SU-DHL-6 (cell line): ENCODE results near the gene SMCHD1.

Source experiments
- H2AFZ ChIP-seq: fragments of 200-600 bp; sonication (generic); 2 replicates; pipeline ENCODE4 v1.6.1; 2014; ENCODE audit warnings: low read depth, mild to moderate bottlenecking, moderate library complexity, mixed read lengths, antibody characterized with exemption, low read length; ENCODE audit not compliant: severe bottlenecking
- H3F3A ChIP-seq: fragments of 200-600 bp; shearing (Covaris generic); 2 replicates; pipeline ENCODE4 v1.6.0; 2016; ENCODE audit warnings: antibody characterized with exemption, mild to moderate bottlenecking; ENCODE audit not compliant: insufficient read depth
- H3K27ac ChIP-seq: fragments of 200-600 bp; sonication (generic); 2 replicates; pipeline ENCODE4 v1.5.1; 2016; ENCODE audit warnings: low read depth, mild to moderate bottlenecking, low read length, moderate library complexity, mixed read lengths
- H3K27me3 ChIP-seq: fragments of 200-600 bp; sonication (generic), shearing (Covaris generic); 2 replicates; pipeline ENCODE4 v1.6.0; 2014; ENCODE audit warnings: mild to moderate bottlenecking, low read length
- H3K36me3 ChIP-seq: fragments of 200-600 bp; sonication (generic); 2 replicates; pipeline ENCODE4 v1.6.1; 2014; ENCODE audit warnings: mild to moderate bottlenecking, low read length, mixed read lengths
- H3K4me2 ChIP-seq: fragments of 300-600, 200-600 bp; shearing (Covaris generic), sonication (generic); 2 replicates; pipeline ENCODE4 v1.6.0; 2014; ENCODE audit warnings: low read length, low read depth, mild to moderate bottlenecking; ENCODE audit not compliant: poor library complexity, severe bottlenecking
- H3K4me3 ChIP-seq: fragments of 200-600 bp; sonication (generic); 2 replicates; pipeline ENCODE4 v1.5.1; 2014; ENCODE audit warnings: antibody characterized with exemption, low read length, mild to moderate bottlenecking, mixed read lengths; ENCODE audit not compliant: insufficient read depth, poor library complexity, severe bottlenecking
- H3K79me2 ChIP-seq: fragments of 200-600 bp; sonication (generic); 2 replicates; pipeline ENCODE4 v1.6.1; 2014; ENCODE audit warnings: mild to moderate bottlenecking, low read length, moderate library complexity; ENCODE audit not compliant: insufficient read depth
- H3K9ac ChIP-seq: fragments of 200-600 bp; sonication (generic); 2 replicates; pipeline ENCODE4 v1.7.0; 2014; ENCODE audit warnings: mild to moderate bottlenecking, low read length
- H3K9me2 ChIP-seq: fragments of 200-600 bp; sonication (generic); replicated peaks from 2 replicates; pipeline ENCODE4 v1.6.1; 2014; ENCODE audit warnings: low read length; ENCODE audit not compliant: insufficient read depth
- H3K9me3 ChIP-seq: fragments of 200-600 bp; sonication (generic); 2 replicates; pipeline ENCODE4 v1.6.1; 2014; ENCODE audit warnings: low read length, mixed read lengths; ENCODE audit not compliant: insufficient read depth
- H4K20me1 ChIP-seq: fragments of 200-600 bp; sonication (generic); 2 replicates; pipeline ENCODE4 v1.6.1; 2014; ENCODE audit warnings: low read depth, mild to moderate bottlenecking, antibody characterized with exemption, low read length, moderate library complexity, mixed read lengths
- EZH2phosphoT487 ChIP-seq: fragments of 200-600 bp; sonication (generic), shearing (Covaris generic); conservative IDR thresholded peaks from 2 replicates; pipeline ENCODE4 v1.6.1; 2018; ENCODE audit warnings: mild to moderate bottlenecking, antibody characterized with exemption, low read length, moderate library complexity, mixed read lengths
- TF ChIP-seq, protein P1 (sequence below): fragments of 200-600 bp; sonication (generic); IDR thresholded peaks from one replicate; pipeline ENCODE4 v1.5.1; 2017; ENCODE audit warnings: antibody characterized with exemption, mild to moderate bottlenecking, low read length, moderate library complexity; ENCODE audit not compliant: insufficient read depth, poor library complexity, severe bottlenecking

Gene SMCHD1

DNA sequence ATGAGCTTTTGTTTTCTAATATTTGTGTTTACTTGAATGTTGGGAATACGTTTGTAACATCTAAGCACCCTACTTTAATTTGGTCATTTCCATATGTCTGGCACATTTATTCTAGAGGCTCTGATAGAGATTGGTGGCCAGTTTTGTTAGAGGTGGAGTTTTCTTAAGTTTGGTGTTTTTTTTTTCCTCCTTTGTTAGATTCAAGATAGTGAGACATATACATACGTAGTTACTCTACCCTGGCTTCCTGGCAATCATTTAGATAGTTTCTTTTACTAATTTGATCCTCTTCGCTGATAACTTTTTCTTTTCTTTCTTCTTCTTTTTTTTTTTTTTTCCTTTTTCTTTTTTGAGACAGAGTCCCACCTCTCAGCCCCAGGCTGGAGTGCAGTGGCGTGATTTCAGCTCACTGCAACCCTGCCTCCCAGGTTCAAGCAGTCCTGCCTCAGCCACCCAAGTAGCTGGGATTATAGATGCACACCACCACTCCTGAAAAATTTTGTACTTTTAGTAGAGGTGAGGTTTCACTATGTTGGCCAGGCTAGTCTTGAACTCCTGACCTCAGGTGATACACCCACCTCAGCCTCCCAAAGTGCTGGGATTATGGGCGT lies 26.6 kb downstream of the SMCHD1 start:
- Histone ChIP-seq H3K4me2 (no peak overlapping the region), H3K9me3 (peaks cover 13% of the 10 kb centered on the region; the same call in 1 of the 2 replicates), H3K27ac (no peak overlapping the region), H2AFZ (no peak overlapping the region), H3K79me2 (peaks cover 77% of the 10 kb centered on the region), H3F3A (peaks cover 27% of the 10 kb centered on the region; the same call in 1 of the 2 replicates), H3K4me3 (no peak overlapping the region), H4K20me1 (peaks cover 22% of the 10 kb centered on the region), H3K27me3 (no peaks in the 10 kb centered on the region), H3K9me2 (no peaks in the 10 kb centered on the region), H3K9ac (no peak overlapping the region), H3K36me3 (peaks cover 59% of the 10 kb centered on the region)
- TF ChIP-seq, protein P1, sequence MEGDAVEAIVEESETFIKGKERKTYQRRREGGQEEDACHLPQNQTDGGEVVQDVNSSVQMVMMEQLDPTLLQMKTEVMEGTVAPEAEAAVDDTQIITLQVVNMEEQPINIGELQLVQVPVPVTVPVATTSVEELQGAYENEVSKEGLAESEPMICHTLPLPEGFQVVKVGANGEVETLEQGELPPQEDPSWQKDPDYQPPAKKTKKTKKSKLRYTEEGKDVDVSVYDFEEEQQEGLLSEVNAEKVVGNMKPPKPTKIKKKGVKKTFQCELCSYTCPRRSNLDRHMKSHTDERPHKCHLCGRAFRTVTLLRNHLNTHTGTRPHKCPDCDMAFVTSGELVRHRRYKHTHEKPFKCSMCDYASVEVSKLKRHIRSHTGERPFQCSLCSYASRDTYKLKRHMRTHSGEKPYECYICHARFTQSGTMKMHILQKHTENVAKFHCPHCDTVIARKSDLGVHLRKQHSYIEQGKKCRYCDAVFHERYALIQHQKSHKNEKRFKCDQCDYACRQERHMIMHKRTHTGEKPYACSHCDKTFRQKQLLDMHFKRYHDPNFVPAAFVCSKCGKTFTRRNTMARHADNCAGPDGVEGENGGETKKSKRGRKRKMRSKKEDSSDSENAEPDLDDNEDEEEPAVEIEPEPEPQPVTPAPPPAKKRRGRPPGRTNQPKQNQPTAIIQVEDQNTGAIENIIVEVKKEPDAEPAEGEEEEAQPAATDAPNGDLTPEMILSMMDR, result no peak
- TF ChIP-seq EZH2phosphoT487, result no peak

DNA sequence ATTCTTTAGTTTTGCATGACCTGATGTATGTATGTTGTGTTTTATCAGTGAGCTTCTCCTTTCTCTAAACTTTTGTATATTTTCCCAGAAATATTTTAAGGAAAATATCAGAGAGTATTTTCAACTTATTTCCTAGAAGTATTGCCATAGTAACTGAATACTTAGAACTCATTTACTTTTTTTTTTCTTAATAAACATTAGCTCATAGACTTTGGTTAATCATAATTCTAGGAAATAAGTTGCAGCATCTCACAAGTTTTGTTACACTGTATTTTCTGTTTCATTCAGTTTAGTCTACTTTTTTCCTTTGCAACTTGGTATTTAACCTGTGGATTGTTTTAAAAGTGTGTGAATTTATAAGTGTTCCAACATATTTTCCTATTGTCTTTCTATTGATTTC lies 27.5 kb downstream of the SMCHD1 start:
- peaks cover 63% of the 10 kb centered on the region for H3K36me3 ChIP-seq

DNA sequence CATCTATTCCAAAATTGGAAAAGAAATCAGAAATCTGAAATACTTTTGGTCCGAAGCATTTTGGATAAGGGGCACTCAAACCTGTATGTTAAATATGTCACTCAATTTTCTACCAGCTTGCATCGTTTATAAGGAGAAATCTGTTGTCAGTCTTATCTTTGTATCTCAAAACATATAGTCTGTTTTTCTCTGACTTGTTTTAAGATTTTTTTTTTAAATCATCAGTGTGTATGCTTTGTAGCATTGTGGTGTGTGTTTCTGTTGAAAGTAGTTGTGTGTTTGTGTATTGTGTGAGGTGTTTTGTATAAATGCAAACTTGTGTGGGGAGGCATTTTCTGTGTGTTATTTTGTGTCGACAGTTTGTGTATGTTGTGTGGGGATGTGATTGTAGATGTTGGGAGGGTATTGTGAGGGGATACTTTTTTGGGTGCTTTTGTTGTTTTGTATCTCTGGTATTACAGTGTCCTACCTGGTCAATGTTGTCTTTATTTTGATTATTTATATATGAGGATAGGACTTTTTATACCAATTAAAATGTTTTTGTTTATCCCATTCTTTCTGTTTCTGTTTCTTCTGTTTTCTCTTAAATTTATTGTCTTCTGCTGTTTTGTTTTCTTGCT lies 30.9 kb downstream of the SMCHD1 start:
- Histone ChIP-seq H3K27ac (peak overlapping the region; percentile 62; the same call in 1 of the 2 replicates), H3K36me3 (peaks cover 74% of the 10 kb centered on the region), H3K9me2 (no peaks in the 10 kb centered on the region), H3K9me3 (peaks cover 13% of the 10 kb centered on the region; the same call in 1 of the 2 replicates), H3K27me3 (no peaks in the 10 kb centered on the region), H4K20me1 (peaks cover 26% of the 10 kb centered on the region), H2AFZ (no peak overlapping the region), H3K4me3 (no peak overlapping the region), H3K9ac (no peak overlapping the region), H3F3A (peaks cover 29% of the 10 kb centered on the region; the same call in 1 of the 2 replicates), H3K4me2 (peak overlapping the region; percentile 38), H3K79me2 (peaks cover 78% of the 10 kb centered on the region)
- TF ChIP-seq EZH2phosphoT487, result no peak
- TF ChIP-seq, protein P1, result no peak

More for the DNA sequence above, 27.5 kb downstream of the SMCHD1 start:
- Histone ChIP-seq H2AFZ (no peak overlapping the region), H3K27ac (no peak overlapping the region), H3K4me3 (no peak overlapping the region), H3K4me2 (no peak overlapping the region), H4K20me1 (peaks cover 26% of the 10 kb centered on the region), H3K27me3 (no peaks in the 10 kb centered on the region), H3K79me2 (peaks cover 77% of the 10 kb centered on the region), H3K9ac (no peak overlapping the region), H3F3A (peaks cover 31% of the 10 kb centered on the region; the same call in 1 of the 2 replicates), H3K9me3 (peaks cover 13% of the 10 kb centered on the region; the same call in 1 of the 2 replicates), H3K9me2 (no peaks in the 10 kb centered on the region)
- TF ChIP-seq, protein P1, result no peak
- no peak for TF ChIP-seq EZH2phosphoT487
